ENCODE data around the gene RHPN2. TPM values are rescaled to one million over a fixed set of nuclear protein-coding genes. Genes with fewer than 3 reads are reported as not detected.
"Not testable (repeated sequence)": the region's sequence is repeated elsewhere in the genome, so short reads cannot be mapped to it uniquely, and the experiment has no call there.

RHPN2 gene
- total RNA-seq, 2 experiments from 2014 or later, result 2.1 to 6.4 TPM

GRCh38 chr19:32945260-32945659, 119.4 kb downstream of the RHPN2 start:
- H3K79me2 ChIP-seq (ENCODE audit: insufficient read depth, low read depth, low read length), result no peaks in the 10 kb centered on the region
- CTCF ChIA-PET (ENCODE audit: unreplicated experiment), result no interaction called here
- H3K9me2 ChIP-seq (ENCODE audit: insufficient read depth, low read length), result no peaks in the 10 kb centered on the region
- TF ChIP-seq CTCF (conservative IDR thresholded peaks at IDR 0.05; ENCODE audit: low read length) (no peak), EZH2phosphoT487 (IDR thresholded peaks at IDR 0.05; ENCODE audit: borderline replicate concordance, low read depth, low read length) (no peak)
- no peak overlapping the region for H2AFZ ChIP-seq (ENCODE audit: low read length)
- H3K27ac ChIP-seq (ENCODE audit: low read depth, low read length, poor library complexity, severe bottlenecking), result no peak overlapping the region
- no TSS peak for BruUV-seq (replicated peaks)
- H4K20me1 ChIP-seq (ENCODE audit: insufficient read depth, low read length), result no peaks in the 10 kb centered on the region
- POLR2A ChIA-PET, result no interaction called here
- no peak overlapping the region for H3K4me3 ChIP-seq (ENCODE audit: low read depth, low read length, poor library complexity, severe bottlenecking)
- H3K9me3 ChIP-seq (ENCODE audit: low read length), result no peaks in the 10 kb centered on the region
- H3K4me2 ChIP-seq (ENCODE audit: low read length), result no peak overlapping the region
- no peaks in the 10 kb centered on the region for H3K4me1 ChIP-seq (ENCODE audit: insufficient read depth, low read length, poor library complexity, severe bottlenecking)
- intact Hi-C loops (cut with micrococcal nuclease; ENCODE audit: unreplicated experiment), result no loop called here
- H3K36me3 ChIP-seq (ENCODE audit: insufficient read depth, low read length), result peaks cover 20% of the 10 kb centered on the region
- no peak for DNase-seq (ENCODE audit: low spot score)

- CTCF ChIA-PET (ENCODE audit: unreplicated experiment); intact Hi-C loops (cut with micrococcal nuclease; ENCODE audit: unreplicated experiment); H3K9me3 ChIP-seq (ENCODE audit: low read length); DNase-seq (ENCODE audit: low spot score); H2AFZ ChIP-seq (ENCODE audit: low read length); H3K79me2 ChIP-seq (ENCODE audit: insufficient read depth, low read depth, low read length); H3K27ac ChIP-seq (ENCODE audit: low read depth, low read length, poor library complexity, severe bottlenecking); H4K20me1 ChIP-seq (ENCODE audit: insufficient read depth, low read length); H3K9me2 ChIP-seq (ENCODE audit: insufficient read depth, low read length); BruUV-seq (replicated peaks); H3K4me3 ChIP-seq (ENCODE audit: low read depth, low read length, poor library complexity, severe bottlenecking); H3K36me3 ChIP-seq (ENCODE audit: insufficient read depth, low read length); H3K4me2 ChIP-seq (ENCODE audit: low read length); H3K4me1 ChIP-seq (ENCODE audit: insufficient read depth, low read length, poor library complexity, severe bottlenecking): not testable (repeated sequence)
- POLR2A ChIA-PET, result interaction anchor here (0.7 kb wide), 1 partner anchor 52 kb away, joined by 3 read pairs; no protein-coding TSS in a partner anchor
Observed at GRCh38 chr19:32941273-32941672, 123.4 kb downstream of the RHPN2 start.

- BruUV-seq (replicated peaks), result no TSS peak
- no peak overlapping the region for H2AFZ ChIP-seq (ENCODE audit: low read length)
Observed at GRCh38 chr19:32936065-32936464, 128.6 kb downstream of the RHPN2 start.

More at GRCh38 chr19:32936065-32936464, 128.6 kb downstream of the RHPN2 start:
- H3K36me3 ChIP-seq (ENCODE audit: insufficient read depth, low read length), result peaks cover 3% of the 10 kb centered on the region
- H3K4me2 ChIP-seq (ENCODE audit: low read length), result no peak overlapping the region
- H3K4me1 ChIP-seq (ENCODE audit: insufficient read depth, low read length, poor library complexity, severe bottlenecking), result no peaks in the 10 kb centered on the region
- H3K27ac ChIP-seq (ENCODE audit: low read depth, low read length, poor library complexity, severe bottlenecking), result no peak overlapping the region
- CTCF ChIA-PET (ENCODE audit: unreplicated experiment), result no interaction called here
- H4K20me1 ChIP-seq (ENCODE audit: insufficient read depth, low read length), result no peaks in the 10 kb centered on the region
- POLR2A ChIA-PET, result interaction anchor here (0.6 kb wide), 1 partner anchor 441 kb away, joined by 3 read pairs; no protein-coding TSS in a partner anchor
- DNase-seq (ENCODE audit: low spot score), result no peak
- no peak for TF ChIP-seq EZH2phosphoT487 (IDR thresholded peaks at IDR 0.05; ENCODE audit: borderline replicate concordance, low read depth, low read length)
- TF ChIP-seq CTCF (conservative IDR thresholded peaks at IDR 0.05; ENCODE audit: low read length), result no peak
- H3K4me3 ChIP-seq (ENCODE audit: low read depth, low read length, poor library complexity, severe bottlenecking), result no peak overlapping the region
- no peaks in the 10 kb centered on the region for H3K79me2 ChIP-seq (ENCODE audit: insufficient read depth, low read depth, low read length)
- H3K9me3 ChIP-seq (ENCODE audit: low read length), result no peaks in the 10 kb centered on the region
- intact Hi-C loops (cut with micrococcal nuclease; ENCODE audit: unreplicated experiment), result no loop called here
- no peaks in the 10 kb centered on the region for H3K9me2 ChIP-seq (ENCODE audit: insufficient read depth, low read length)
